A172 (cell line): ENCODE results near the gene TUT1. TPM values are rescaled to one million over a fixed set of nuclear protein-coding genes. Genes with fewer than 3 reads are reported as not detected.

Experiments used
- DNase-seq: peaks from one replicate; pipeline ENCODE4 v3.0.0-alpha.2; 2015; ENCODE audit warnings: low spot score
- total RNA-seq: library from RNA; depleted of rRNA; stranded (reverse); fragments of >200 nt; shearing (Covaris generic); gene quantifications from 2 replicates; pipeline ENCODE4 v1.2.3, GENCODE V29; 2014; rRNA removed

The TUT1 gene
- total RNA-seq, 1 experiment from 2014 or later: 7.9 TPM

GRCh38 chr11:62542111-62542745 is 49.1 kb downstream of the TUT1 start:
- DNase-seq: no peak

DNA sequence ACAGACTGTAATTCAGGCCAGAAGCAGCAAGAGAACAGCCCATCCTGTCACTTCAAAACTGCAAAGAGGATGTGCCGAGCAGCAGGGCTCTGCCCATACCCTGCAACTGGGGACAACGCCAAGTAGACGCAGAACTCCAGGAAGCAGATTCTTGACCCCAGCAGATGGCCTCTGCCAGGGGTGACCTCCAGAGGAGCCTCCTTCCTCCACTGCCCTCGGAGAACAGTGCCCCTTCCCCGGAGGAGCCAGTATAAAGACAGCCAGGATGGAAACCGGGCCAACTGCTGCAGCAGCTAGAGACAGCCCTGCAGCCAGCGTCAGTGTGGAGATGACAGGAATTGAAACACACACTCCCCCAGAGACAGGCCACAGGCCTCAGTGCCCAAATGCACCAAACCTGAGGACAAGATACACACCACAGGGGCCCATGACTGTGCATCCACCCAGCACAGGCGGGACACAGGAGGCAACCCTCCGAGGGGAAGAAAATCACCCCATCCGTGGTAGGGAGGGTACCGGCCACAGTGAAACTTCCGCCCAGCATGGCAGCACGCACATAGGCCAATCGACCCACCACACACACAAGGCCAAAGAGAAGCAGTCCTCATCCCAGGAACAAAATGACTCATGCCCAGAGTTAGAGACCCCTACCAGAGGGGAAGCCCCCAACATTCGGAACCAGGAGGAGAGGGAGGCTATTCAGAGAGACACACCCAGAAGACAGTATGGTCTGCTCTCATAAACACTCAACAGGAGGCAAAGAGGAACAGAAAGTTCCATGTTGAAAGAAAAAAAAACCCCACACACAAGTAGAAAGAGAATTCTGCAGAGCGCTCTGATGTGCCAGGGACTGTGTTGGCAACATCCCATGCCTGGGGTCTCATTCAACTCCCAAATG is 50.3 kb downstream of the TUT1 start:
- peak; percentile 49 for DNase-seq

- DNase-seq: peak; percentile 89
Observed at GRCh38 chr11:62539238-62539925, 51.9 kb downstream of the TUT1 start.

- DNase-seq: no peak
Observed at GRCh38 chr11:62538470-62539237, 52.7 kb downstream of the TUT1 start.

DNA sequence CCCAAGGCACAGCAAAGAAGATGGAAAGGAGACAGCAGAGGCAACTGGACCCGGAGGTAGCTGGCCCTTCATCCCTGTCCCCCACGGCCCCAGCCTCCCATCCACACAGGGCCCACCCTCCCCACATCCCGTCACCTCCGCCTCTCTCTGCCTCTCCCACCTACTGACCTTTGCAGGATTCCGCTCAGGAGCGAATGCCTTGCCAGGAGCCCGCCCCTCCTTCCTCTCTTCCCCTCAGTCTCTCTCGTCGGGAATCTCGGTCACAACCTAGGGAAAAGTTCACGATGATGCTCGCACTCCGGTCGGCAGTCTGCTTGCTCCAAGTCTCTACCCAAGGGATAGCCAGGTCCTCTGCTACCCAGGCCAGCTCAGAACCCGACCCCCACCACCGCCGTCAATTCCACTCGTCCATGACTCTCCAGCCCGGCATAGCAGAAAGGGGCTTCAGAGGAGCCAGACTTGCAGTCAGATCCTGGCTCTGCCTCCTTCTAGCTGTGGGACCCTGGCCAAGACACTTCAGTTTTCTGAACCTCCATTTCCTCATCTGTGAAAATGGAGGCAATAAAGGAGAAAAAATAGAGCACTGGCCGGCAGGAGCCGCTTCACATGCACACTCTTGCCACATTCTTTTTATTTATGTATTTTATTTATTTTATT is 54.9 kb downstream of the TUT1 start:
- no peak for DNase-seq

- peak; percentile 70 for DNase-seq
Observed at GRCh38 chr11:62535802-62536201, 55.5 kb downstream of the TUT1 start.

- no peak for DNase-seq
Observed at GRCh38 chr11:62534779-62535545, 56.4 kb downstream of the TUT1 start.

GRCh38 chr11:62532096-62532495 is 59.2 kb downstream of the TUT1 start:
- no peak for DNase-seq

Other genes starting within 250 kb of the TUT1 start
- gene SCGB1A1, start 172.5 kb downstream of the TUT1 start, total RNA-seq: not detected in 2 replicates
- gene AHNAK, start 44.7 kb downstream of the TUT1 start, total RNA-seq: 298 and 391 TPM in 2 replicates
- 1,294 and 1,343 TPM in 2 replicates for gene EEF1G, start 17.6 kb downstream of the TUT1 start, total RNA-seq
- 114 and 139 TPM in 2 replicates for gene MTA2, start 10.3 kb upstream of the TUT1 start, total RNA-seq
- 16.0 and 19.5 TPM in 2 replicates for gene EML3, start 21.3 kb upstream of the TUT1 start, total RNA-seq
- 3.4 and 6.4 TPM in 2 replicates for gene ROM1, start 21.7 kb upstream of the TUT1 start, total RNA-seq
- gene B3GAT3, start 30.5 kb upstream of the TUT1 start, total RNA-seq: 58.9 and 67.7 TPM in 2 replicates
- 184 and 257 TPM in 2 replicates for gene GANAB, start 55.1 kb upstream of the TUT1 start, total RNA-seq
- 25.6 and 25.9 TPM in 2 replicates for gene INTS5, start 61.8 kb upstream of the TUT1 start, total RNA-seq
- 100 and 104 TPM in 2 replicates for gene C11orf98, start 73.7 kb upstream of the TUT1 start, total RNA-seq
- gene CSKMT, start 73.8 kb upstream of the TUT1 start, total RNA-seq: 3.0 and 8.7 TPM in 2 replicates
- 13.8 and 17.7 TPM in 2 replicates for gene UQCC3, start 80.2 kb upstream of the TUT1 start, total RNA-seq
- 2.5 and 6.6 TPM in 2 replicates for gene LBHD1, start 80.7 kb upstream of the TUT1 start, total RNA-seq
- 118 and 126 TPM in 2 replicates for gene UBXN1, start 87.5 kb upstream of the TUT1 start, total RNA-seq
- 2.8 and 5.1 TPM in 2 replicates for gene LRRN4CL, start 98.0 kb upstream of the TUT1 start, total RNA-seq
- gene BSCL2, start 115.9 kb upstream of the TUT1 start, total RNA-seq: 141 and 186 TPM in 2 replicates
- gene GNG3, start 116.2 kb upstream of the TUT1 start, total RNA-seq: not detected in 2 replicates
- gene HNRNPUL2, start 135.9 kb upstream of the TUT1 start, total RNA-seq: 5.1 and 6.5 TPM in 2 replicates
- 41.0 and 69.6 TPM in 2 replicates for gene TTC9C, start 137.0 kb upstream of the TUT1 start, total RNA-seq
- gene ZBTB3, start 162.6 kb upstream of the TUT1 start, total RNA-seq: 5.8 and 14.1 TPM in 2 replicates
- 96.7 and 104 TPM in 2 replicates for gene POLR2G, start 170.1 kb upstream of the TUT1 start, total RNA-seq
- gene TAF6L, start 179.9 kb upstream of the TUT1 start, total RNA-seq: 28.0 TPM in 2 replicates
- 32.3 and 51.8 TPM in 2 replicates for gene TMEM179B, start 195.9 kb upstream of the TUT1 start, total RNA-seq
- gene TMEM223, start 200.5 kb upstream of the TUT1 start, total RNA-seq: 23.4 and 30.1 TPM in 2 replicates
- gene NXF1, start 213.9 kb upstream of the TUT1 start, total RNA-seq: 25.9 and 30.0 TPM in 2 replicates
- gene STX5, start 240.5 kb upstream of the TUT1 start, total RNA-seq: 28.0 and 33.8 TPM in 2 replicates
- not detected in 2 replicates for gene TEX54, start 241.3 kb upstream of the TUT1 start, total RNA-seq
- 92.4 and 104 TPM in 2 replicates for gene WDR74, start 248.1 kb upstream of the TUT1 start, total RNA-seq